Uterus (tissue), 2 donors: ENCODE results near the gene RRAS2.

Experiments
- POLR2A ChIP-seq, 2 donors: fragments of 450-650 bp; IDR thresholded peaks; one replicate each; pipeline ENCODE4 v1.6.1; 2016; ENCODE audit warnings: antibody characterized with exemption in 2 of 2, mild to moderate bottlenecking in 1 of 2, moderate library complexity in 1 of 2
- TF ChIP-seq, protein P1 (sequence below), 4 experiments: fragments of 200-600 bp in 2 of 4; fragments of 450-650 bp in 2 of 4; sonication (generic) in 2 of 4; IDR thresholded peaks; one replicate each; pipeline ENCODE4 v1.5.1; 2016 to 2019; ENCODE audit warnings: antibody characterized with exemption in 4 of 4, mild to moderate bottlenecking in 2 of 4, moderate library complexity in 1 of 4

DNA sequence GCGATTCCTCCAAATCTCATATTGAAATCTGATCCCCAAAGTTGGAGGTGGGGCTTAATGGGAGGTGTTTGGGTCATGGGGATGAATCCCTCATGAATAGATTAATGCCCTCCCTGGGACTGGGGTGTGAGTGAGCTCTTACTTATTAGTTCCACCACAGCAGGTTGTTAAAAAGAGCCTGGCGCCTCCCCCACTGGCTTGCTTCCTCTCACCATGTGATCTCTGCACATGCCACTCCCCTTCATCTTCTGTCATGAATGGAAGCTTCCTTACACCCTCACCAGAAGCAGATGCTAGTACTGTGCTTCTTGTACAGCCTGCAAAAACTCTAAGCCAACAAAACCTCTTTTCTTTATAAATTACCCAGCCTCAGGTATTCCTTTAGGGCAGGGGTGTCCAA, 8.8 kb downstream of the RRAS2 start:
- no peak for TF ChIP-seq POLR2A (IDR thresholded peaks at IDR 0.05)
- TF ChIP-seq, protein P1, sequence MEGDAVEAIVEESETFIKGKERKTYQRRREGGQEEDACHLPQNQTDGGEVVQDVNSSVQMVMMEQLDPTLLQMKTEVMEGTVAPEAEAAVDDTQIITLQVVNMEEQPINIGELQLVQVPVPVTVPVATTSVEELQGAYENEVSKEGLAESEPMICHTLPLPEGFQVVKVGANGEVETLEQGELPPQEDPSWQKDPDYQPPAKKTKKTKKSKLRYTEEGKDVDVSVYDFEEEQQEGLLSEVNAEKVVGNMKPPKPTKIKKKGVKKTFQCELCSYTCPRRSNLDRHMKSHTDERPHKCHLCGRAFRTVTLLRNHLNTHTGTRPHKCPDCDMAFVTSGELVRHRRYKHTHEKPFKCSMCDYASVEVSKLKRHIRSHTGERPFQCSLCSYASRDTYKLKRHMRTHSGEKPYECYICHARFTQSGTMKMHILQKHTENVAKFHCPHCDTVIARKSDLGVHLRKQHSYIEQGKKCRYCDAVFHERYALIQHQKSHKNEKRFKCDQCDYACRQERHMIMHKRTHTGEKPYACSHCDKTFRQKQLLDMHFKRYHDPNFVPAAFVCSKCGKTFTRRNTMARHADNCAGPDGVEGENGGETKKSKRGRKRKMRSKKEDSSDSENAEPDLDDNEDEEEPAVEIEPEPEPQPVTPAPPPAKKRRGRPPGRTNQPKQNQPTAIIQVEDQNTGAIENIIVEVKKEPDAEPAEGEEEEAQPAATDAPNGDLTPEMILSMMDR (IDR thresholded peaks at IDR 0.05), result no peak
